DND-41 (cell line): Measurements from ENCODE around the gene MCTP1.

Experiments
- ATAC-seq: fragments of 200-7000 bp; cut with Tn5 transposase; 3 replicates; pipeline ENCODE4 v1.9.1; 2021; ENCODE audit warnings: low read depth; ENCODE audit not compliant: insufficient read depth
- DNase-seq: peaks from one replicate; pipeline ENCODE4 v3.0.0-alpha.2; 2020
- H2AFZ ChIP-seq: 2 replicates; pipeline ENCODE4 v1.6.0; 2012; ENCODE audit warnings: low read depth, low read length
- H3K27ac ChIP-seq: 2 replicates; pipeline ENCODE4 v1.5.1; 2012; ENCODE audit warnings: low read length, inconsistent platforms
- H3K27me3 ChIP-seq: fragments of 200-600 bp; sonication (generic); 2 replicates; pipeline ENCODE4 v1.6.0; 2012; ENCODE audit warnings: low read length, mild to moderate bottlenecking, inconsistent platforms; ENCODE audit not compliant: insufficient read depth, poor library complexity
- H3K36me3 ChIP-seq: 2 replicates; pipeline ENCODE4 v1.5.1; 2012; ENCODE audit warnings: low read length, inconsistent platforms; ENCODE audit not compliant: insufficient read depth
- H3K4me1 ChIP-seq: 2 replicates; pipeline ENCODE4 v1.5.1; 2012; ENCODE audit warnings: mild to moderate bottlenecking, low read length; ENCODE audit not compliant: insufficient read depth
- H3K4me2 ChIP-seq: 2 replicates; pipeline ENCODE4 v1.6.0; 2012; ENCODE audit warnings: mild to moderate bottlenecking, moderate library complexity, low read length, inconsistent platforms; ENCODE audit not compliant: insufficient read depth
- H3K4me3 ChIP-seq, 2 experiments: fragments of 200-600 bp in 1 of 2; shearing (Covaris generic) in 1 of 2; 2 replicates each; pipeline ENCODE4 v1.5.1; 2012 to 2016; ENCODE audit warnings: inconsistent platforms in 2 of 2, low read length in 2 of 2, mild to moderate bottlenecking in 2 of 2, low read depth in 1 of 2, moderate library complexity in 1 of 2
- H3K79me2 ChIP-seq: 2 replicates; pipeline ENCODE4 v1.6.0; 2012; ENCODE audit warnings: low read length, inconsistent platforms; ENCODE audit not compliant: insufficient read depth
- H3K9ac ChIP-seq: 2 replicates; pipeline ENCODE4 v1.6.0; 2012; ENCODE audit warnings: low read depth, mild to moderate bottlenecking, inconsistent platforms, low read length, moderate library complexity
- H3K9me3 ChIP-seq: 2 replicates; pipeline ENCODE4 v1.5.1; 2012; ENCODE audit warnings: low read length, moderate library complexity, mild to moderate bottlenecking, inconsistent platforms; ENCODE audit not compliant: insufficient read depth, severe bottlenecking
- H4K20me1 ChIP-seq: 2 replicates; pipeline ENCODE4 v1.6.0; 2012; ENCODE audit warnings: low read length; ENCODE audit not compliant: insufficient read depth
- EZH2 ChIP-seq: IDR thresholded peaks from 3 replicates; pipeline ENCODE4 v1.6.1; 2012; ENCODE audit warnings: borderline replicate concordance, low read depth, mild to moderate bottlenecking, moderate library complexity, low read length, inconsistent platforms; ENCODE audit not compliant: severe bottlenecking
- TF ChIP-seq, protein P1 (sequence below): IDR thresholded peaks from 2 replicates; pipeline ENCODE4 v1.5.1; 2012; ENCODE audit warnings: borderline replicate concordance, low read length, moderate library complexity, mild to moderate bottlenecking; ENCODE audit not compliant: poor library complexity, severe bottlenecking; ENCODE audit errors: extremely low read depth

Gene MCTP1

GRCh38 chr5:95223566-95224258 lies 61.2 kb downstream of the MCTP1 start:
- DNase-seq: no peak
- Histone ChIP-seq H3K9ac (no peak overlapping the region), H3K4me2 (no peak overlapping the region), H3K27ac (no peak overlapping the region), H3K79me2 (no peaks in the 10 kb centered on the region), H3K36me3 (no peaks in the 10 kb centered on the region), H3K9me3 (no peaks in the 10 kb centered on the region), H4K20me1 (no peaks in the 10 kb centered on the region), H3K4me1 (no peaks in the 10 kb centered on the region), H2AFZ (no peak overlapping the region), H3K27me3 (peaks cover 10% of the 10 kb centered on the region), H3K4me3 (no peak overlapping the region)
- no peak for ATAC-seq
- no peak for TF ChIP-seq EZH2
- TF ChIP-seq, protein P1, sequence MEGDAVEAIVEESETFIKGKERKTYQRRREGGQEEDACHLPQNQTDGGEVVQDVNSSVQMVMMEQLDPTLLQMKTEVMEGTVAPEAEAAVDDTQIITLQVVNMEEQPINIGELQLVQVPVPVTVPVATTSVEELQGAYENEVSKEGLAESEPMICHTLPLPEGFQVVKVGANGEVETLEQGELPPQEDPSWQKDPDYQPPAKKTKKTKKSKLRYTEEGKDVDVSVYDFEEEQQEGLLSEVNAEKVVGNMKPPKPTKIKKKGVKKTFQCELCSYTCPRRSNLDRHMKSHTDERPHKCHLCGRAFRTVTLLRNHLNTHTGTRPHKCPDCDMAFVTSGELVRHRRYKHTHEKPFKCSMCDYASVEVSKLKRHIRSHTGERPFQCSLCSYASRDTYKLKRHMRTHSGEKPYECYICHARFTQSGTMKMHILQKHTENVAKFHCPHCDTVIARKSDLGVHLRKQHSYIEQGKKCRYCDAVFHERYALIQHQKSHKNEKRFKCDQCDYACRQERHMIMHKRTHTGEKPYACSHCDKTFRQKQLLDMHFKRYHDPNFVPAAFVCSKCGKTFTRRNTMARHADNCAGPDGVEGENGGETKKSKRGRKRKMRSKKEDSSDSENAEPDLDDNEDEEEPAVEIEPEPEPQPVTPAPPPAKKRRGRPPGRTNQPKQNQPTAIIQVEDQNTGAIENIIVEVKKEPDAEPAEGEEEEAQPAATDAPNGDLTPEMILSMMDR: no peak

DNA sequence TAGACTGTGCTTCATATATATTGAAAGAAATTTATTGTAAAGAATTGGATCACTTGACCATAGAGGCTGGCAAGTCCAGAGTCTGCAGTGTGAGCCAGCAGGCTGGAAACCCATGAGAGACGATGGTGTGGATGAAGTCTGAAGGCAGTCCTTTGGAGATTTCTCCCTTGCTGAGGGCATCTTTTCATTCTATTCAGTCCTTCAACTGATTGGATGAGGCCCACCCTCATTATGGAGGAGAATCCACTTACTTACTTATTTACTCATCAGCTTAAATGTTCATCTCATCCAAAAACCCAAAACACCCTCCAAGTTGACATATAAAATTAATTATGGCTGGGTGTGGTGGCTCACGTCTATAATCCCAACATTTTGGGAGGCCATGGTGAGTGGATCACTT lies 62.1 kb downstream of the MCTP1 start:
- H4K20me1 ChIP-seq: no peaks in the 10 kb centered on the region
- ATAC-seq (no peak), DNase-seq (no peak)
- no peaks in the 10 kb centered on the region for H3K79me2 ChIP-seq
- no peak for TF ChIP-seq EZH2
- TF ChIP-seq, protein P1: no peak
- no peaks in the 10 kb centered on the region for H3K9me3 ChIP-seq
- no peak overlapping the region for H3K4me2 ChIP-seq
- H2AFZ ChIP-seq: no peak overlapping the region
- no peak overlapping the region for H3K27ac ChIP-seq
- H3K4me3 ChIP-seq: no peak overlapping the region
- peaks cover 10% of the 10 kb centered on the region for H3K27me3 ChIP-seq
- no peaks in the 10 kb centered on the region for H3K4me1 ChIP-seq
- H3K36me3 ChIP-seq: no peaks in the 10 kb centered on the region
- H3K9ac ChIP-seq: no peak overlapping the region

DNA sequence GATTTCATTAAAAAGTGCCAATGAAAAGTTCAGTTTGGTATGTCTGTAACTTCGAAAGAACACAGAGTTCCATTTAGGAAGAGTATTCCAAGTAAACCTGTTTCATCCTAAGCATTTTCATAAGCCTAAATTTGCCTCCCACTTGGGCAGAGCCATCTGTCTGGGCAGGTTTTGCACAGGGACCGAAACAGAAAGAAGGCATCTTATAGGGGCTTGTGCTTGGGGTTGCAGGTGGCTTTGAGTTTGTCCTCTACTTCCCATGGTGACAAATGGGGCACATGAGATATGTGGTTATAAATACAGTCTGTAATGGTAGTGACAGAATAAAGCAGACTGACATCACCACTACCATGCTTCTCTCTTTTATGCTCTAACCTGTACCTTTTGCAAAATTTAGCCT lies 63.7 kb downstream of the MCTP1 start:
- H3K27ac ChIP-seq: no peak overlapping the region
- ATAC-seq (no peak), DNase-seq (no peak)
- no peaks in the 10 kb centered on the region for H3K79me2 ChIP-seq
- no peaks in the 10 kb centered on the region for H3K9me3 ChIP-seq
- H4K20me1 ChIP-seq: no peaks in the 10 kb centered on the region
- no peak overlapping the region for H3K9ac ChIP-seq
- no peaks in the 10 kb centered on the region for H3K36me3 ChIP-seq
- H3K4me2 ChIP-seq: no peak overlapping the region
- H2AFZ ChIP-seq: no peak overlapping the region
- no peaks in the 10 kb centered on the region for H3K4me1 ChIP-seq
- H3K4me3 ChIP-seq: no peak overlapping the region
- TF ChIP-seq EZH2: no peak
- TF ChIP-seq, protein P1: no peak
- peaks cover 2% of the 10 kb centered on the region for H3K27me3 ChIP-seq

DNA sequence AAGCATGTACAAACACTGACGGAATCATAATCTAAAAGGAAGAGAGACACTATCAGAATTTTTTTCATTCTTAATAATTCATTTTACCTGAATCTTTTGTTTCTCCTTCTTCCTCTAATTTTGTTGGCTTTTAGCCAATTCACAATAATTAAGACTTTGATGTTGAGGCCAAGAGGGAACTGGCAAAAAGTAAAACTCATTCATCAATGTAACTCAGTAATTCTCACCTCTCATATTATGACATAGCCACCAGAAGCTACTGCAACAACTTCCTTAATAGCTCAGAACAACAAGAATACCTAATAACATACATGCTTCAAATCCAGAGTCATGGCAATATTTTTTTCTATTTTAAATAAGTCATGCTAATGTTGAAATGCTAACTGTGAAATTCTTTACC lies 64.5 kb downstream of the MCTP1 start:
- H3K79me2 ChIP-seq: no peaks in the 10 kb centered on the region
- no peaks in the 10 kb centered on the region for H3K4me1 ChIP-seq
- DNase-seq (no peak), ATAC-seq (no peak)
- no peak overlapping the region for H3K27ac ChIP-seq
- TF ChIP-seq, protein P1: no peak
- TF ChIP-seq EZH2: no peak
- no peaks in the 10 kb centered on the region for H3K9me3 ChIP-seq
- peaks cover 2% of the 10 kb centered on the region for H3K27me3 ChIP-seq
- no peak overlapping the region for H3K4me2 ChIP-seq
- no peak overlapping the region for H3K9ac ChIP-seq
- H2AFZ ChIP-seq: no peak overlapping the region
- H4K20me1 ChIP-seq: no peaks in the 10 kb centered on the region
- H3K36me3 ChIP-seq: no peaks in the 10 kb centered on the region
- H3K4me3 ChIP-seq: no peak overlapping the region
